GM21423 (cell line): ENCODE data around the gene ENG.

ENCODE experiments used
- ATAC-seq: cut with Tn5 transposase; IDR thresholded peaks from one replicate; pipeline ENCODE4 v1.9.1; 2021; ENCODE audit warnings: mild to moderate bottlenecking, moderate library complexity; ENCODE audit not compliant: unreplicated experiment

The ENG gene

DNA sequence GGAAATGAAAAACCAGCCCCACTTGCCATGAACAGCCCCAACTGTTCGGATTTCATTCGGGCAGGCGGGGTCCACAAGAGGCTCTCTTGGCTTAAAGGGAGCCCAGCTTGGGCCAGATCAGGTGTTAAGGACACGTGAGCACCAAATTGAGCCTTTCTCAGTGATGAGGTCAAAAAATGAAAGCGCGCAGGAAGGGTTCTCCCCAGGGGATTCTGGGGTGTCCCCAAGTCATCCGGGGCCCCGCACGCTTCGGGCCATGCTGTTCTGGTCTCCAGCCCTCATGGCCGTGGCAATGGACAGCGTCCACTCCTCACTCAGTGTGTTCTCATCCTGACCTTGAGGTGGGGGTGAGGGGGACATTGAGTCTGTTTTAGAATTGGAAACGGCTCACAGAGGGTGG lies 12.1 kb upstream of the ENG start:
- no peak for ATAC-seq

DNA sequence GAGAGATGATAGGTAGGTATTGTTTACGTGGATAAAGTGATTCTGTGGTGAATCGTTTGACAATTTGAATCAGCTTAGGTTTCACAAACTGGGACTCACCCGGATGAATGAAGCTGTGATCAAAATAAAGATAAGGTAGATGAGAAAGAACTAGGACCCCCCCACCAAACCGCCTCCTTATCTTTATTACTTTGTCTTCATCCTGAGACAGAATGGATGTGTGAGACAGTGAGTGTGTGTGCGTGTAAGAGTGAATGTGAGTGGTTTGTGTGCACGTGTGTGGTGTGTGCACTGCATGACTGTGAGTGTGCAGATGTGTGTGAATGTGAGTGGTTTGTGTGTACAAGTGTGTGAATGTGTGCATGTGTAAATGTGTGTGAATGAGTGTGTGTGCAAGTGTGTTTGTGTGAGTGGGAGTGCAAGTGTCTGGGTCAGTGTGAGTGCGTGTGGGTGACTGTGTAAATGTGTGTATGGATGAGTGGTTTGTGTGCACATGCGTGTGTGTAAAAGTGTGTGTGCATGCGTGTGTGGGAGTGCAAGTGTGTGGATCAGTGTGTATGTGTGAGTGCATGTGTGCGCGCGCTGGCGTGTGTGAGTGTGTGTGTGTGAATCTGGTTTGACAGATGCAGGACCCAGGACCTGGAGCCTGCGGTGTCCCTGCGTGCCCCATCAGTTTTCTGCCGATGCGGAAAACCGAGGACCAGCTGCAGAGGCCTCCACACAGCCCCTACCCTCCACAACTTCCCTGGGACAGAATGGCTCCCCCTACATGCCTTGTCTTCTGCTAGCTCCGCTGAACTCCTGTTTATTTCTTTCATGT lies 11.4 kb upstream of the ENG start:
- no peak for ATAC-seq

- no peak for ATAC-seq
Observed at GRCh38 chr9:127863191-127863621, 8.7 kb upstream of the ENG start.

DNA sequence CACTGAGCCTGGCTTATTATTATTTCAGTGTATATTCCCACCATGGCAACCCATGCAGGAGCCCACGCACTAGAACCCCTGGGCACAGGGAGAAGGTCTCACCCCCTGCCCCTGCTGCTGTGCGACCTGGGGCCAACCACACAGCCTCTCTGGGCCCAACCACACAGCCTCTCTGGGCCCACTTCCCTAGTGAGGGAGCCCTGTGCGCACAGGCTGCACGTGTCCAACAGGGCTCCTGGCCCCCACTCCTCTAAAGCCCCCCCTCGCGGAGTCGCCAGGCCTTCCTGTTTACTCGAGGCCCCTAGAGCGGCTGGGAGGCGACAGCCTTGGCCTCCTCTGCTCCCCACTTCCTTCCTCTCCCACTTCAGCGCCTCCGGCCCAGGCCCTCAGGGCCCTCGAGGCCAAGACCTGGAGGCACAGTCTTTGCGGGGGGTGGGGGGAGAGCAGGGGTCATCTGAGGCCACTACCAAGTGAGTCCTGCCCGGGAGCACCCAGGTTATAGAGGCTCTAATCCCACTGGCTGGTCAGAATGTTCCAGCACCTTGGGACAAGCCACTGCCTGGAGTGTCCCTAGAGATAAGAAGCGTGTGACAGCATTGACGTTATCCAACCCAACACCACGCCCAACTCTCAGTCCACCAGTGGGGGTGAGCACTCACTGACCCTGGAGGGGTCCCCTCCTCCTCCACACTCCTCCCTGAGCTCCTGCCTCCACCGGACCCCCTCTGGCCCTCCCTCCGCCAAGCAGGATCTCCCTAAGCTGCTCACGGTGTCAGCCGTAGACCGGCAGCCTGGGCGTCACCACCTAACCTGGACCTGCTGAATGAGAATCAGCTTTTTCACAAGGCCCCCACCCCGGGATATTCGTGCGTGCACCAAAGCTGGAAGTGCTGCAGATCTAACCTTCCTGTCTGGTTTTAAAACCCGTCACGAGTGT lies 7.9 kb upstream of the ENG start:
- no peak for ATAC-seq

GRCh38 chr9:127860779-127861178 lies 6.3 kb upstream of the ENG start:
- ATAC-seq: no peak

DNA sequence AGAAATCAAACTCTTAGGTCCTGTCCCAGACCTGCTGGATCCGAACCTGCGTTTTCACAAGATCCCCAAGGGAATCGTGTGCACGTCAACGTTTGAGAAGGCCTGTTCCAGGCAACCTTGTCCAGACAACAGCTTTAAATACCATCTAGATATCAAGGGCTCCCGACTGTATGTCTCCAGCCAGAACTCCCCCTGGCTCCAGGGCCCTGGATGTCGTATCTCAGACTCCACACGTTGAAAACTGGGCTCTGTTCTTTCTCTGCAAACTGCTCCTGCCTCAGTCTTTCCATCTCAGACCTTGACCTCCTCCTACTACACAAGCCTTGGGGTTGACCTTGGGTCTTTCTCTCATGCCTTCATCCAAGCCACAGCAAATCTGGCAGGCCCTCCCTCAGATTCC lies 5.8 kb upstream of the ENG start:
- ATAC-seq: no peak

DNA sequence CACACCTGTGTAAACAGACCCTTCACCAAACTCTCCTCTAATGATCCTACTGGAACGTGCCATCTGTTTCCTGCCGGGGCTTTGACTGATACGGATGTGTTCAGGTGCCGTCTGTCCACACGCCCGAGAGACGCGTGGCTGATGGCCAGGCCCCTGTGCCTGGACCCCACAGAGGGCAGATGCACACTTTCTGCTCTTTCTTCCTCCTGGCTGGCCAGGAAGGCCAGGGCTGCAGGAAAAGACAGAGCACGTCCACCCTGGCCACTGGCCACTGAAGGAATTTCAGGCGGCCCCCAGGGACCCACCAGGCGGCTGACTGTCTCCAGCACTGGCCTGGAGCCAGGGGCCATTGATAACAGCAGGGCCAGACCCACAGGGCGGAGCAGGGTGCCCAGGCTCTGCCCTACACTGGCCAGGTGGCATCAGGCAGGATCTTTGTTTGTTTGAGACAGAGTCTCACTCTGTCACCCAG lies 3.6 kb upstream of the ENG start:
- ATAC-seq: no peak

DNA sequence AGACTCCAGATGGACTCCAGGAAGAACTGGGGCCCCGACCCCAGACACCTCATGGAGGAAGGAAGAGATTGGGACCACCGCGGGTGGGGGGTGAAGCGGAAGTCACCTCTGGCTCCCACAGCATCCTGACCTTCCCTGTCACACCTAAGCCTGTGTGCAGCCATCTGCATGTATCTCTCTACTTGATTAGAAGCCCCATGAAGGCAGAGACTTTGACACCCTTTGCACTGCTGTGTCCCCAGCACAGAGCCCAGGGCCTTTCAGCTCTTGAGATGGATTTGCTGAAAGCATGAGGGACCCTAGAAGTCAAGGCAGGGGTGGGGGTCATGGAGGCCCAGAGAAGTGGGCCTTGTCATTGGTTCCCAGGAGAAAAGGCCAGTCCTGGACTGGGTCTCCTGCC lies 2.8 kb upstream of the ENG start:
- no peak for ATAC-seq

DNA sequence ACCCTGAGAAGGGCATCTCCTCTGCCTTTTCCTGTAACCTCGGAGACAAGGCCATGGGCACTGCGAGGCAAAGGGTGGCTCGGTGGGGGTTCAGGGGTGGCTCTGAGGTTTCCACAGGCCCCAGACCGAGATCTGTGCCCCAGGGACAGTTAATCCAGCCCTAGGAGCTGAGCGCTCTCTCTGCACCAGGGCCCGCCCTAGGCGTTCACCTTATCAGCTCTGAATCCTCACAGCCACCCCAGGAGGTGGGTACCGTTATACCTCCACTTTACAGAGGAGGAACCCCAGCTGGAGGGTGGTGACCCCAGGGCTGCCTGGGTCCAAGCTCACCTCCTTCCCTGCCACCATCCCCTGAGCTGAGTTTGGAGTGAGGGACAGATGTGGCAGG lies 2.3 kb upstream of the ENG start:
- no peak for ATAC-seq

- ATAC-seq: no peak
Observed at GRCh38 chr9:127856094-127856728, 1.8 kb upstream of the ENG start.

DNA sequence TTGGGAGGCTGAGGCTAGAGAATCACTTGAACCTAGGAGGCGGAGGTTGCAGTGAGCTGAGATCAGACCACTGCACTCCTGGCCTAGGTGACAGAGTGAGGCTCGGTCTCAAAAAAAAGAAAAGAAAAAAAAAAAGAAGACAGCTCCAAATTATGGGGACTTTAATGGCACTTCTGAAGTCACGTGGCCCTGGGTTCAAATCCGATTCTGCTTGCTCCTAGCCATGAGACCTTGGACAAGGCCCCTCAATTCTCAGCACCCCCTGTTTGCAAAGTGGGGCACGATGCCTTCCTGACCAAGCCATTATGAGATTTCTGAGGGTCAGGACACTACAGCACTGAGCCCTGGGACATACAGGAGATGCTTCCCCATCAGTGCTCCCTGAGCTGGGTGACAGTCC lies 1.1 kb upstream of the ENG start:
- ATAC-seq: no peak

DNA sequence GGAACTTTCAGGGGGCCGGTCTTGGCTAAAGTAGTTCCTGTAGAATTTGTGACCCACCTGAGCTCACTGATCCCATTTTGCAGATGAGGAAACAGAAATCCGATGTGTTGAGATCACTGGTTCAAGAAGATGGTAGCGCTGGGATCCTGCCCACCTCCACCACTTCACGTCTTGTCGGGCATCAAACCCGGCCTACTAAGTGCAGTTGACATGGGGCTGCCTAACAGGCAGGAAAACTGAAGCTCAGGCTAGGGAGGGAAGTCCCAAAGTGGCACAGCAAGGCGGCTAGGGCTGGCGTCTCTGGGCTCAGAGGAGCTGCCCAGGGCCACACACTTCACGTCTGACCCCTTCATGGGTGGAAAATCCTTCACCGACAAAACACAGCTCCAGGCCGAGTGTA lies 502 bp upstream of the ENG start:
- no peak for ATAC-seq

- ATAC-seq: no peak
Observed at GRCh38 chr9:127853312-127854183, 910 bp downstream of the ENG start.

- ATAC-seq: no peak
Observed at GRCh38 chr9:127852829-127853228, 1.6 kb downstream of the ENG start.

DNA sequence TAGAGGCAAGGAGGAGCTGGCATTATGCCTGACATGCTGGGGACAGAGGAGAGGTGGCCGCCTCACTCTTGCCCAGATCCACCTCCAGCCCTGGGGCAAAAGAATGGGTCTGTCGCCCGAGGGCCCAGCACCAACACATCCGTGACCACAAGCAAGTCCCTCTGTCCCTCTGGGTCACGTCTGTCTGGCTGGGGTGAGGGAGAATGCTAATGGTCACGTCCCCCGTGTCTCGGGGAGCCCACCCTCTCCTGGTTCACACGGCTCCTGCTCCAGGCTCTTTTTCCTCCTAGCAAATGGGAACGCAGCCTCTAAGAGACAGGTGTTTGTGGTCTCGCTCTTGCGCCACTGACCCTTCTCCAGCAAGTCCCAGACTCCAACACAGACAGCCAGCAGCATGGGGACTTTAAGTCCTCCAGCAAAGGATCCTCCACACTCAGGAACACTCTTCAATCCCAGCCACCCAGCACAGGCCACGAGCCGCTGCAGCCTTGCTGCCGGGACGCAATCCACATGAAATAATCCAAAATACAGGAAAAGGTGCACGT lies 4.1 kb downstream of the ENG start:
- ATAC-seq: no peak

DNA sequence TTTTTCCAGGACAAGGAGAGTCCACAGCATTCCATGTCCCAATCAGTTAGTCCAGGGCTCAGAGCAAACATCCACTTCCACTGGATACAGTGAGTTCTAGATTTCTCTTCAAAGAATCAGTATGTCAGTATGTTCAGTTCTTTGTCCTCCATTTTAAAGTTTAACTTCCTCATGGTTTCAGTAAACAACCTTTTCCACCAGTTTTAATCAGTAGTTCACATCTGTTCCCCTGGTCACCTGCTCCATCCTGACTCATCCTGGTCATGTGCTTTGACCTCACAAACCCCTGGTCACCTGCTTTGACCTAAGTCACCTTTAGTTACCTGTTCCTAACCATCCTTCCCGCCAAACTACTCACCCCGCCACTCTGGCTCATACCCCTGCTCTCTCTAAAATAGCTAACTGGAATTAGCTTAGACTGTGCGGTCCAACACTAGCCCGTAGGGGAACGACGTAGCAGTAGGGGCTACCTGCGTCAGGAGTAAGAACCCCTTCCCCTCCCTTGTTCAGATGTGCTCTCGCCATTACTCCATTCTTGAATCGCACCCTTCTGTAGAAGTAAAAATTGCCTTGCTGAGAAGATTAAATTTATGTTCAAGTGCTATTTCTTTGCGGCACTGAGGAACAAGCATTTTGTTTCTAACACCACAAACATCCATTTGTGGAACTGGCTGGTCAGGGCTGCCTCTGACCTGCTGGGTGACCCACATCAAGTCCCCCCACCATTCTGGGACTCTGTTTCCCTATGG lies 5.5 kb downstream of the ENG start:
- no peak for ATAC-seq

- ATAC-seq: no peak
Observed at GRCh38 chr9:127847833-127848755, 6.4 kb downstream of the ENG start.

DNA sequence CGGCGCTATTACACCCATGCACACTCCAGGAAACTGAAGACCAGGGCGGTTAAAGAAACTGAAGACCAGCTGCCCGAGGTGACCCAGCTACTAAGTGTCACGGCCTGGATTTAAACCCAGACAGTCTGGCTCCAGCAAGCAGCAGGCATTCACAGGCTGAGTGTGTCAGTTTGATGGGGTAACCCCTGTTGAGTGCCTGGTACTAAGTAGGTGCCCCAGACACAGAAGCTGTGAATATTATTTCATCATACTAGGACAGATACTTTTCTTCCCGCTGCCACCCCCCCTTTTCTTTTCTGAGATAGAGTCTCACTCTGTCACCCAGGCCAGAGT lies 7.3 kb downstream of the ENG start:
- ATAC-seq: no peak
